ENCODE data around the gene TGM2.
"Not testable (repeated sequence)": the region's sequence is repeated elsewhere in the genome, so short reads cannot be mapped to it uniquely, and the experiment has no call there.

TGM2 gene

DNA sequence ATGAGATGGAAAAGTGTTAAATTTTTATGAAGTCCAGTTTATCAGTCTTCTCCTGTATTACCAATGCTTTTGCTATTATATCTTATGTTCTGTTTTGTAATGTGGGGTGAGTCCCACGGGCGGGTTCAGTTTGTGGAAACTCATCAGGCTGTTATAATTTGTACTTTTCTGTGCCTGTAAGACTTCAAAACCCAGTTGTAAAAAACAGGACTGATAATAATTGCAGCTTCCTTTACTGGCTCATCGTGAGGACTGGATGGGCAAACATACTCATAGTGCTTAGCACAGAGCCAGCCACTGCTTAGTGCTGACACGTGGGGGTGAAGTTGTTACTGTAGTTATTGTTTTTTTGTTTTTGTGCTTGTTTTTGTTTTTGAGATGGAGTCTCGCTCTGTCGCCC lies 45.6 kb downstream of the TGM2 start:
- in situ Hi-C loops (cut with MboI; ENCODE audit: low sequenced_read_pairs) = no loop called here

- in situ Hi-C loops (cut with MboI; ENCODE audit: low sequenced_read_pairs) = no loop called here
Measured at GRCh38 chr20:38117635-38118034, 47.4 kb downstream of the TGM2 start.

- in situ Hi-C loops (cut with MboI; ENCODE audit: low sequenced_read_pairs) = no loop called here
Measured at GRCh38 chr20:38117205-38117604, 47.9 kb downstream of the TGM2 start.

GRCh38 chr20:38116409-38117165 lies 48.5 kb downstream of the TGM2 start:
- in situ Hi-C loops (cut with MboI; ENCODE audit: low sequenced_read_pairs) = no loop called here

- in situ Hi-C loops (cut with MboI; ENCODE audit: low sequenced_read_pairs) = no loop called here
Measured at GRCh38 chr20:38115896-38116295, 49.2 kb downstream of the TGM2 start.

DNA sequence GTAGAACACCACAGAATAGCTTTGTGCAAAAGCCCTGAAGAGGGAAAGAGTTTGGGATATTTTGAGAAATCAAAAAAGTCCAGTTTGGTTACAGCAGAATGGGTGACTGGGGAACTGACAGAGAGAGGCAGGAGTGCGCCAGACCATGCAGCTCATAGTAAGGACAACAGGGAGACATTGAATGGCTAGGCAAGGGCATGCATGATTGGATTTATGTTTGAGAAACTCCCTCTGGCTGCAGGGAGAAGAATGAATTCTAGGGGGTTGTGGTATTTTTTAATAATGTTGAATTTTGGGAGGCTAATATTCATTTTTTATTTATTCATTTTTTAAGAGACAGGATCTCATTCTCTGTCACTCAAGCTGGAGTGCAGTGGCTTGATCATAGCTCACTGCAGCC lies 49.9 kb downstream of the TGM2 start:
- in situ Hi-C loops (cut with MboI; ENCODE audit: low sequenced_read_pairs) = no loop called here

GRCh38 chr20:38114353-38114791 lies 50.7 kb downstream of the TGM2 start:
- in situ Hi-C loops (cut with MboI; ENCODE audit: low sequenced_read_pairs) = no loop called here

GRCh38 chr20:38113401-38114325 lies 51.4 kb downstream of the TGM2 start:
- in situ Hi-C loops (cut with MboI; ENCODE audit: low sequenced_read_pairs) = no loop called here

GRCh38 chr20:38112930-38113294 lies 52.2 kb downstream of the TGM2 start:
- in situ Hi-C loops (cut with MboI; ENCODE audit: low sequenced_read_pairs) = no loop called here

DNA sequence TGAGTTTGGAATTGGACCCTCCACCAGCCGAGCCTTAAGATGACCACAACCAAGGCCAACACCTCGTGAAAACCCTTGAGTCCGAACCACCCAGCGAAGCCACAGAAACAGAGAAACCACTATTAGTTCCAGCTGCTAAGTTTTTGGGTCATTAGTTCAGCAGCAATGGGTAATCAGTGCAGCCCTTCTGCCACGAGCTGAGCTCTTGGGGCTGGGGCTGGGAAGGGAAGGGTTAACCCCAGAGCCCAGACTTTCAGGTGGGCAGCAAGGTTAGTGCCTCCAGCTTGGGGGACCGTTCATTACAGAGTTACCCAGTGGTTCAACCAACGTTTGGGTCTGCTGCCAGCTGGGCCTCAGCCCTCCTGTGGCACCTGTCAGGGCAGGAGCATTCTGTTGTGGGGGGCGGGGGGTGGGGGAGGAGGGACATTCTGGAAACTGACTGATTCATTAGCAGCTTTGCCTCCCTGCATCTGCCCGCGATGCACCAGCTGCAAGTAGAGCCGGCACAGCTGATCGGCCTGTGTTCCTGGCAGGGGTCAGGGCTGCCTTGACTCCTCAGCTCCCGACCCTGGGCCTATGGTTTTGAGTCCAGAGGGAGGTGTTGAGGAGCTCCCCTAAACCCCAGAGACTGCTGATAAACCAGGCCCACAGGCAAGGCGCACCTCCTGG lies 52.7 kb downstream of the TGM2 start:
- in situ Hi-C loops (cut with MboI; ENCODE audit: low sequenced_read_pairs) = no loop called here

GRCh38 chr20:38111366-38112232 lies 53.5 kb downstream of the TGM2 start:
- in situ Hi-C loops (cut with MboI; ENCODE audit: low sequenced_read_pairs) = no loop called here

DNA sequence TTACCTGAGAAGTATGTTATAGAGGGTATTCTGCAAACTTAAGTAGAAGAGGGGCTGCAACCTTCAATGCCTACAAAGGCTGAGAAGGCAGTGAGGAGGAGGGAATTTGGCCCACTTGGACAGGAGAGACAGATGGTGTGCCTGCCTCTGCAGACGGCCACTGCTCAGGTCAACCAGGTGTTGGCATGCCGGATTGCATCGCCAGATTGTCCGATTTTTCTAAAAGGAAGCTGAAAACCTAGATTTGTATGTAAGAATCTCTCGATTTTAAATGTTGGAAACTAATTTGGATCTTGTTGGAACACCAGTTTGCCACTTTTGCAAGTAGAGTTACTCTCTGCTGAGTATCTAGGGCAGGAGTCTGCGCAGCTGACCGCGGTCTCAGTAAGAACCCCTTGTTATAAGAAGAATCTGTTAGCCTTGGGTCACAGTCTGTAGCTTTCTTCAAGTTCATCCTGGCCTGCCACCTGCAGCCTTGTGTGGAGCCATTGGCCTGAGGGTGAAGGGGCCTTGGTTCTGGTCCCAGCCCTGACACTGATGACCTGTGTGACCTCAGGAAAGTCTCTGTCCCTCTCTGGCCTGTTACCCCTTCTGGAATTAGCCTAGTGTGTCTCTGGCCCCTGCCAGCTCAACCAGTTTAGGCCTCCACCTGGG lies 54.4 kb downstream of the TGM2 start:
- in situ Hi-C loops (cut with MboI; ENCODE audit: low sequenced_read_pairs) = no loop called here

DNA sequence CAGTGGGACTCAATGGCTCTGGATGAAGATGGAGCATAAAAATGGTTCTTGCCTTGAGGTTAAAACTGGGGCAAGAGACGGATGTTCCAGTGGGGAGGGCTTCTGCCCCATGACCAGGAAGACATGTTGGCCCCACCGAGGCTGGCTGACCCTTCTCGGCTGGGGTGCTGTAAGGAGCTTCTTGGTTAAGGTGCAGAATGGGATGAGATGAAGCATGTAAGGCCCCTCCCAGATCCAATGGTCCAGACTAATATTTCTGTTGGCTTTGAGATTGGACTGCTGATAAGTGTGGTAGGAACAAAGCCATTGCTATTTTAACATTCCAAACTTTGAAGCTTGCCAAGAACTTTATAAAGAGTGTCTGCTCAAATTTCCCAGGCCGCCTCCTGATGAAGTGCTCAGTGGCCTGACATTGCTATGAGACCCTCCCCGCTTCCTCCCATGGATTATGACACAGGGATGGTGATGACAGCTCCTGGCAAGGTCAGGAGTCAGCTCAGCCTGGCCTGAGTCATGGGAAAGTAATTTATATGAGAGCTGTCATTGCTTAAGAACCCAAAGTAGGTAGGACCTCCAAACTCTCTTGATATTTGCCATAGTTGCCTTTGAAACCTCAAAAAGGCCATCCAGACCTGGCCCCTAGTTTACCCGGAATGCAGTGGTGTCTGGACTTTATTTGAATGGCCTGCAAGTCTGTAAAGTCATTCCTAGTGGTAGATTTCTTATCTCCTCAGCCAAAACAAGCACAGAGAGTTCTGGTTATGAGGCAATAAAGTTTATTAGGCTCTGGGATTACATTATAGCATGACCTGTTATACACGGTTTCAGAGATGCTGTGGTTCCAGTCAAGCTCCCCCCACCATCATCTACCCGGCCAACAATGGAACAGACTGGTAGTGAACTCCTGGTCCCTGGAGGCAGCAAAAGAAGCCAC lies 55.2 kb downstream of the TGM2 start:
- in situ Hi-C loops (cut with MboI; ENCODE audit: low sequenced_read_pairs) = no loop called here

- in situ Hi-C loops (cut with MboI; ENCODE audit: low sequenced_read_pairs) = no loop called here
Measured at GRCh38 chr20:38108986-38109541, 56.0 kb downstream of the TGM2 start.

DNA sequence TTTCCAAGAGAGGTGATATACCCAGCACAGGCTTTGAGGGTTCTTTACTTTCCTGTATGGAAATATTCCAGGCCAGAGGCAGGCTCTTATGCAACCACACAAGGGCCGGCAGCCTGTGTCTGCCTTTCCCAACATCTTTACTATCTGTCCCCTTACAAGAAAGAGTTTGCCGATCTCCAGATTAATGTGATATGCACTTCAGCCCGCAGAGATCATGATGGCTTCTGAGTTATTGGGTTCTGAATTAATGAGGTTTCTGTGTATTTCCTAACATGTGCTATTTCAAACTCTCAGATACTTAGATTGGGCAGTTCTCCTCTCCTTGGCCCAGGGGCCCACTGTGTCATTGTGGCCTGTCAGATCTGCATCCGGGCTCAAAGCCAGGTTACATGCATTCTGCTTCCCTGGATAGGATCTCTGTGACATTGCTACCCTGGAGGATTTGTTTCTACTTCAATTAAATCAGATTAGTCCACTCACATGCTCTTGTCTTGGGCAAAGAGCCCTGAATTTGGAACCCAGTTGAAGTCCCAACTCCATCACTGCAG lies 56.6 kb downstream of the TGM2 start:
- in situ Hi-C loops (cut with MboI; ENCODE audit: low sequenced_read_pairs) = no loop called here

DNA sequence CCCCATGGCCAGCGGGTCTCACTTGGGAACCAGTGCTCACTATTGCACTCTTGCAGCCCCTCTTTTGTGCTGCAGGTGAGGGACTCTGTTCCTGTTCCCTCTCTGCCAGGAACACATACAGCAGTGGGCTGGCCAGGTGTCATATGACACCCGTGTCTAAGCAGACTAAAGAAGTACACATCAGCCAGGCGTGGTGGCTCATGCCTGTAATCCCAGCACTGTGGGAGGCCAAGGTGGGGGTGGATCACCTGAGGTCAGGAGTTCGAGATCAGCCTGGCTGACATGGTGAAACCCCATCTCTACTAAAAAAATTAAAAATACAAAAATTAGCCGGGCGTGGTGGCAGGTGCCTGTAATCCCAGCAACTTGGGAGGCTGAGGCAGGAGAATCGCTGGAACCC lies 57.2 kb downstream of the TGM2 start:
- in situ Hi-C loops (cut with MboI; ENCODE audit: low sequenced_read_pairs) = not testable (repeated sequence)

GRCh38 chr20:38107386-38107785 lies 57.7 kb downstream of the TGM2 start:
- in situ Hi-C loops (cut with MboI; ENCODE audit: low sequenced_read_pairs) = not testable (repeated sequence)

DNA sequence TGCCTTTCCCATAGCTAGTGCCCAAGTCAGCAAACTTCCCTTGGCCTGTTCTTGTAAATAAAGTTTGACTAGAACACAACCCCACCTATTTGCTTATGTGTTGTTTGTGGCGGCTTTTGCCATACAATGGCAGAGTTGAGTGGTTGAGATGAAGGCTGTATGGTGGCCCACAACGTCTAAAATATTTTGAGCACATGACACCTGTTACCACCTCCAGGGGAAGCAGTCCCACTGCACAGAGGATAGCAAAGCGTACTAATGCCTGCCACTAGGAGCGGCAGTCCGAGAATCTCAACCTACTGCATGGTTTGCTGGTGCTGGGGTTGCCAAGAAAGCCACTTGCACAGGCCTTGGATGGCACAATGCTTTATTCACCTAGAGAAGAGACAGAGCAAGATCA lies 58.6 kb downstream of the TGM2 start:
- in situ Hi-C loops (cut with MboI; ENCODE audit: low sequenced_read_pairs) = no loop called here
